GM18502 (cell line): ENCODE measurements around the gene ZNF222.

Experiments used
- ATAC-seq: cut with Tn5 transposase; IDR thresholded peaks from one replicate; pipeline ENCODE4 v1.9.1; 2021; ENCODE audit warnings: mild to moderate bottlenecking; ENCODE audit not compliant: unreplicated experiment, poor library complexity

ZNF222 gene

DNA sequence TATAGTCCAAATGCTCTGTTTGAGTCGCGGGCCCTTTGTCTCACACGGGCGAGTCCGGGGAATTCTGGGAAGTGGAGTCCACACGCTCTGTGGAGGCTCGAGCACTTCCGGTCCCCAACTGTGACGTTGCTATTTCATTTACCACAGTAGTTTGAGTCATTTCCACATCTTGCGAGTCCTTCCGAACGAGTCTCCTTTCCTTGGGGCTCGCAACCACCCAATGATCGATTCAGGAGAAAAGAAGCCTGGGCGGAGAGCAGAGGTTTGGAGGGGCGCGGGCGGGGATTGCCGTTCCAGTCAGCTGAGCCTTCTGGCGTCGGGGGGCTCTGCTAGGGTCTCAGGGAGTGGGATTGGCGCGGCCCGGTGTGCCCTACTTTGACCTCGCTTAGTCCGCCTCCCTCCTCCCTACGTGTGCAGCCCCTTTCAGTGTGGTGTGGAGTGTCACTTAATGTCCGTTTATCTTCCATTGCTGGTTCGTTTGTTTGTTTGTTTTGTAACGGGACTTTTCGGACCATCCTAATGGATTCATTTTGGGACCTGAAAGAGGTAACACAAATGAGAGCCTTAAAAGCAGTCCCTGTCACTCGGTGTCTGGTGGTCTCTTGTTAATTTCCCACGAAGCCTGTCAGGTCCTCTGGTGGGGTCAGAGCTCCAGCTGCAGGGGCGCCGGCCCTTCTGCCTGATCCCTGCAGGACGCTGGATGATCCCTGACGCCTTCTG is at the start of gene ZNF222:
ZNF222 (plus strand) TSS at position 163 of the 720 bp plus-strand sequence; CDS start at position 221, 58 bp downstream.
- ATAC-seq: peak; percentile 93

DNA sequence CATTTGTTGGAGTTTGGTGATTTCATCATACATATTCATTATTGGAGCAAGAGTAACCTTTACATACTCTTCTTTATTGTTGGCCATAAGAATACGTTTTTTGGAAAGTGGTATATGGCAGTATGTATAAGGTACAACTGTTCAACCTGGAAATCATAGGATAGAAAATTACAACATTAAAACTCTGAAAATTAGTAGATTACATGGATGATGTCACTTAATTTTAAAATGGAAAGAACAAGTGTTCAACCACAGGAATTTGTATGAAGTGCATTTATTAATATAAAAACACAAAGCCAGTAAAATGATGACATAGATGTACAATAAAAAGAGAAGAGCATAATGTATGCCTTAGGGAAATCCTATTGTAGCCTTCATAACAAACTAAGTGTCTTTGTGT is 48.4 kb upstream of the ZNF222 start:
- ATAC-seq: no peak

DNA sequence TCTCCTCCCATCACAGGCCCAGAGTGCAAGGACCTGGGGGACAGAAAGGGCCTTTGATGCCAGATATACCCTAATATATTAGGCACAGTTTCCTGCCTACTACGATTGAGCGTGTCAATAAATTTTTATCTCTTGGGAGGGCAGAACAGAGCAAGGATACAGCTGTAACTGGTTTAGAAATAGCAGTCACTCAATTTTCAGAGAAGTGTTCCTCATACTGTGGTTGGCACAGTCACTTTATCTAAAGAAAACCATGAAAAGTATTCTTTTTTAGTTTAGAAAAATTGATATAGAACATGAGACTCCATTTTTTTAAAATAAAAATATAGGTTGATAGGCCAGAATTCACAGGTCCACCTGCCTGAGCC is 41.7 kb upstream of the ZNF222 start:
- no peak for ATAC-seq

DNA sequence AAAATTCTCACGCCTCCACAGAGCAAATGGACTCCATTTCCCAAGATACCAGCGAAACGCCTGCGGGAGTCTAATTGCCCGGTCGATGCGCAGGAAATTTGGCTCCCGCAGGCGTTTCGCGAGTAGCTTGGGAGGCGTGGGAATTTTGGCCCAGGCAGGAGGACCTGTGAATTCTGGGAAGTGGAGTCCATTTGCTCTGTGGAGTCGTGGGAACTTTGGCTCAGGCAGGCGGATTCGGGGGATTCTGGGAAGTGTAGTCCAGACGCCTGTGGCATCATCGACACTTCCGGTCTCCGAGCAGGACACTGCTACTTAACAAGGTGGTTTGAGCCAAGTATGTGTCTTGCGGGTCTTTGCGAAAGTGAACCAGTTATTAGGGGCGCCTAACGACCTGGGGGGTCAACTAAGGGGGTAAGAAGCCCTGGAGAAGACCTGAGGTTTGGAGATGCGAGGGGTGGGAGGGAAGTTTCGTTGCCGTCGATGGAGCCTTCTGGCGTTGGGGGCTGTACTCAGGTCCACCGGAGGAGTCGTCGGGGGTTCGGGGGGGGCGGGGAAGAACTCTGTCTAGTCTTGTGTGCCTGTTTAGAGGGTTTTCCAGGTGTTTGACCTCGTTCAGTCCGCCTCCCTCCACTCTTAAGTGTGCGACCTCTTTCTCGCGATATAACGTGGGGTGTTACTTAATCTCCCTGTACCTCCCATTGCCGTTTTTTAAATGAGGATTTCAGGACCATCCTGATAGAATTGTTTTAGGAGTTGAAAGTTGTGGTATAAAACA is 41.1 kb upstream of the ZNF222 start, which contains the start of gene ZNF155:
ZNF155 (plus strand) TSS at position 277 of the 775 bp plus-strand sequence. CDS start 4,356 bp downstream, outside the sequence.
- peak; percentile 89 for ATAC-seq

DNA sequence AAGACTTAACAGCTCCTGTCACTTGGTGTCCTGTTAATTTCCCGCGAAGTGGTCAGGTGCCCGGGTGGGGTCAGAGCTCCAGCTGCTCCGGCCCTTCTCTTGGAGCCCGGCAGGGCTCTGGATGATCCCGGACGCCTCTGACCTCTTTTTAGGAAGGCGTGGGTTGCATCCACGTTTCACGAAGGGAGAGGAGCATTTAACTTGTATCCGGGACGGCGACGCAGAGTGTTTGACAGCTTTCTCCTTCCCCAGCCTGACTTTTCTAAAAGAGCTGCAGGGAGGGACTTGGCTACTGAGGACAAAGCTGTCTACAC is 40.5 kb upstream of the ZNF222 start:
- peak; percentile 25 for ATAC-seq

DNA sequence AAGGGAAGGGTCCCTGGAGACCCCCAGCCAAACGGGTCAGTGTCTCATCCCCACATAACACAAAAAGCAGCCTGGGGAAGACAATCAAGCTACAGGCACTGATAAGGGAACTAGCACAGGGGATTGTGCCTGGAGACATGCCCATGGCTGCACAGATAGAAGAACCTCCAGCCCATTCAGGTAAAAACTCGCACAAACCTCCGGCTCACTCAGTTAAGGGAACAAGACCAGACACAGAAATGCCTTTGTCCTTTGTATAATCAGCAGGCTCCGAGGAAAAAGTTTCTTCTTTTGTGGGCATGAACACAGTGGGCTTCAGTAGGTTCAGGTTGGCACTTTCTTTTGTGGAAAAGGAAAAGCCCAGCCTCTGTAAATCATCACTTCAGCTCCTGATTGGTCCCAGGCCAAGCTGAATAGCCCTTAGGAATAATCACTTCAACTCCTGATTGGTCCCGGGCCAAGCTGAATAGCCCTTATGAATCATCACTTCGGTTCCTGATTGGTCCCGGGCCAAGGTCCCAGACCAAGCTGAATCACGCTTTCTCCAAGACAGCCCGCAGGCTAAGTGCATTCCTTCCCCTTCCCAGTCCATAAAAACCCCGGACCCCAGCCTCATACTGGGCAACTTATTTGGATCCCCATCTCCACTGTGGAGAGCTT is 27.4 kb upstream of the ZNF222 start:
- ATAC-seq: no peak

DNA sequence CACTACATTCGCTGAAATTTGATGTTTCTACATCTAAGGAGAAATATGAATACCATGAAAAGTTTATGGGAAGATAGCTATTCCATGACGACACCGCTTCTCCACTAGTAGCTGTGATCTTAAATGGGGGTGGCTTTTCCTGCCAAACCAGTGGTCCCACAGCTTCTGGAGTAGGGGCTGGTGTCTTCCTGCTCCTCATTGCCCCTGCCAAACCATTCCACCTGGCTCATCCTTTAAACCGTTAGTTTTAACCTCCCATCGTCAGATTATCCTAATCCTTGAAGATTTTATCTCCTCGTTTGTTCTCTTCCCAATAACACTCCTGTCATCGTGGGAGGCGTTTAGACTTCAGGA is 23.0 kb upstream of the ZNF222 start:
- no peak for ATAC-seq

DNA sequence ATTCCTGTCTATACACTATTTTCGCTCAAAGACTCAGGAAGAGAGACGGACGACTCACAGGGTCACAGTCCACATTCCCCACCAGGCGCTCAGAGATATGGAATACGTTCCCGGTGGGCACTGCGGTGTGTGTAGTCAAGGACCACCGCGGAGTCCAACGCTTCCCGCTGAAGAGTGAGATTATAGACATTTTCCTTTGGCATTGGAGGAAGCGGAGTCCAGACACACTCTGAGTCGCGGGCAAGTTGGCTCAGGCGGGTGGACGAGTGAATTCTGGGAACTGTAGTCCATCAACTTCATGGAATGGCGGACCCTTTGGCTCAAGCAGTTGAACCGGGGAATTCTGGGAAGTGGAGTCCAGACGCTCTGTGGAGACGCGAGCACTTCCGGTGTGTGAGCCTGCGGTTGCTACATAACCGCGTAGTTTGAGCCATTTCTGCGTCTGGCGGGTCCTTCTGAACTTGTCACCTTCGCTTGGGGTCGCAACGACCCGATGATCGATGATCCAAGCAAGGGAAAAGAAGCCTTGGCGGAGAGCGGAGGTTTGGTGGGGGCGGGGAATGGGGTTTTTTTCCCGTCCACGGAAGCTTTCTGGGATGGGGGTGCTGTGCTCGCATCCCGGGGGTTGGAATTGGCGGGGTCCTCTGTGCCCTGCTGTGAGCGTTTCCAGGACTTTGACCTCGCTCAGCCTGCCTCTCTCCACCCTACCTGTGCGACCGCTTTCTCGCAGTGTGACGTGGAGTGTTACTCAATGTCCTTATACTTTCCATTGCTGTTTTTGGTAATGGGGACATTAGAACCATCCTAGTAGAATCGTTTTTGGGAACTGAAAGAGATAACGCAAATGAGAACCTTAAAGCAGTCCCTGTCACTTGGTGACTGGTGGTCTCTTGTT is 22.4 kb upstream of the ZNF222 start, which contains the start of gene ZNF230:
ZNF230 (plus strand) TSS at position 392 of the 895 bp plus-strand sequence. CDS start 4,122 bp downstream, outside the sequence.
- peak; percentile 93 for ATAC-seq

DNA sequence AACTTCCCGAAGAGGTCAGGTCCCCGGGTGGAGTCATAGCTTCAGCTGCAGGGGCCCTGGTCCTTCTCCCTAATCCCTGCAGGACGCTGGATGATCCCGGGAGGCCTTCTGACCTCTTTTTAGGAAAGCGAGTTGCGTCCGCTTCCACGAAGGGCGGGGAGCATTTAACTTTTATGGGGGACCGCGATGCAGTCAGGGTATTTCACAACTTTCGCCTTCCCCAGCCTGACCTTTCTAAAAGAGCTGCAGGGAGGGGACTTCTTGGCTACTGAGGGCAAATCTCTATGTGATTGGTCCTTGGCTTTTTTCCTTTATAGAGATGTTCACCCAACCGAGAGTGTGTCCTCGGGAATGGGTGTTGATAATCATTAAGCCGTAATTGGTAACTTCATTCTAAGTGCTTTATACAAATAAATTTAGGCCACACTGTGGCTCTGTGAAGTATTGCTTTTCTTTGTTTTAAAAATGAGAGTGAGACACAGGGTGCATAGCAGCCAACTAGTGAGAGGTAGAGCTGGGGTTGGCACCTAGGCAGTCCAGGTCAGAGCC is 21.6 kb upstream of the ZNF222 start:
- no peak for ATAC-seq

DNA sequence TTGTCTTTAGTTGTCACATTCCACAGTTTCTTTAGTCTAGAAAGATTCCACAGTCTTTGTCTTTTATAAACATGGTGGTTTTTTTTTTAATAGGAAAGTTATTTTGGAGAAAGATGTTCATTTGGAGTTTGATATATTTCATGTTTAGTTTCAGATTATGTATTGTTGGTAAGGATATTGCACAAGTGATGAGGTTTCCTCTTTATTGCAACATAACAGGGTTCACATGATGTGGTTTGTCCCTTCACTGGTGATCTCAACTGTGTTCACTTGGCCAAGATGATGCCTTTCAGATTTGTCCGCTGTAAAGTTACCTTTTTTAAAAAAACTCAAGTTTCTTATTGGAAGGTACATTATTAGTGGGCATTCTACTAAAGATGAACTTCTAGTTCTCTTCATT is 19.2 kb upstream of the ZNF222 start:
- ATAC-seq: no peak

DNA sequence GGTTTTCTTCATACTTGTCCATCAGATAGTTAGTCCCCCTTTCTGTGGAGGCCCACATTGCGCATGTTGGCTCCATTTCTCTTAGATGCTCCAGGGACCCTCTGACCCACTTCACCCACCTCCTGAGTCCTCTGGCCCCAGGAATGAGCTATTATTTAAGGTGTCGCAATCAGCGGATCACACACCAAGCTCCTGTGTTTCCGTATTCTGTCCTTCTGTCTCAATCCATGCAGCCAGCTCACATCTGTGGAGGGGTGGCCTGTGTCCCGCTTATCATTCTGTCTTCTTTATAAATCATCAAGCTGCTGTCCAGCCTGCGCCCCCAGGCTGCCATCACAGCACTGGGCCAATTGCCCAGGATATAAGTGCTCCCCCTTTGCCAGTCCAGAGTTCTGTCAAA is 17.7 kb upstream of the ZNF222 start:
- ATAC-seq: no peak

DNA sequence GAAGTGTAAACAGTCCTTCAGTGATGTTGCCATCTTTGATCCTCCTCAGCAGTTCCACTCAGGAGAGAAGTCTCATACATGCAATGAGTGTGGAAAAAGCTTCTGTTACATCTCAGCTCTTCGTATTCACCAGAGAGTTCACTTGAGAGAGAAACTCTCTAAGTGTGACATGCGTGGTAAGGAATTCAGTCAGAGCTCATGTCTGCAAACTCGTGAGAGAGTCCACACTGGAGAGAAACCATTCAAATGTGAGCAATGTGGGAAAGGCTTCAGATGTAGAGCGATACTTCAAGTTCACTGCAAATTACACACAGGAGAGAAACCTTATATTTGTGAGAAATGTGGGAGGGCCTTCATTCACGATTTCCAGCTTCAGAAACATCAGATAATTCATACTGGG is 14.7 kb upstream of the ZNF222 start:
- no peak for ATAC-seq

DNA sequence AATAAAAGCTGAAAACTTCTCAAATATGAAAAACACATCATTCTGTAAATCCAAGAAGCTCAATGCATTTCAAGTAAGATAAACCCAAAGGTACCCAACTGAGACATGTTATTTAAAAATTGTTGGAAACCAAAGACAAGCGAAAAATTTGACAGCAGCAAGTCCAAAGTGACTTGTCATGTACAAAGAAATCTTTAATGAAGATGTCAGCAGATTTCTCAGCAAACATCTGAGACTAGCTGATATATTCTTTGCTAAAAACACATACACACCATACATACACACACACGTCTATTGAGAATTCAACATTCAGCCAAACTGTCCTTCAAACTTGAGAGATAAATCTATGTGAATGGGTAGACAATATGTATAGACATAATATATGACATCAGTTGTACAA is 5.7 kb upstream of the ZNF222 start:
- no peak for ATAC-seq

DNA sequence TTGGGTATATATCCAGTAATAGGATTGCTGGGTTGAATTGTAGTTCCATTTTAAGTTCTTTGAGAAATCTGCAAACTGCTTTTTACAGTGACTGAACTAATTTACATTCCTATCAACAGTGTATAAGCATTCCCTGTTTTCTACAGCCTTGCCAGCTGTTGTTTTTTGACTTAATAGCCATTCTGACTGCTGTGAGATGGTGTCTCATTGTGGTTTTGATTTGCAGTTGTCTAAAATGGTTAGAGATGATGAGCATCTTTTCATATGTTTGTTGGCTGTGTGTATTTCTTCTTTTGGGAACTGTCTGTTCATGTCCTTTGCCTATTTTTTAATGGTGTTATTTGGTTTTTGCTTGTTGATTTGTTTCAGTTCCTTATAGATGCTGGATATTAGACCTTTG is 4.0 kb upstream of the ZNF222 start:
- ATAC-seq: no peak

DNA sequence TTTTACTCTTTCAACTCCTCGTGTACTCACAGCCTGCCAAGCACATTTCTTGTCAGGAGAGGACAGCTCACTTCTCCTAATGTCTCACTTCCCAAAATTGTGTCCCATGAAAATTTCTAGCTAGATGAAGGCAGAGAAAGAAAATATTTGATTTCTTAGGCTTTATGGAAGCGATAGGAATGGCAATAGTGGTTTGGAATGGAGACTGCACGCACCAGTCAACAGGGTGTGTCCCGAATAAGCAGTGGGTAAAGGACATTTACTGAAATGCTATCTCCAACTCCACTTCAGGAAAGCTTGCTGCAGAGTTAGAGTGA is 321 bp upstream of the ZNF222 start:
- no peak for ATAC-seq

DNA sequence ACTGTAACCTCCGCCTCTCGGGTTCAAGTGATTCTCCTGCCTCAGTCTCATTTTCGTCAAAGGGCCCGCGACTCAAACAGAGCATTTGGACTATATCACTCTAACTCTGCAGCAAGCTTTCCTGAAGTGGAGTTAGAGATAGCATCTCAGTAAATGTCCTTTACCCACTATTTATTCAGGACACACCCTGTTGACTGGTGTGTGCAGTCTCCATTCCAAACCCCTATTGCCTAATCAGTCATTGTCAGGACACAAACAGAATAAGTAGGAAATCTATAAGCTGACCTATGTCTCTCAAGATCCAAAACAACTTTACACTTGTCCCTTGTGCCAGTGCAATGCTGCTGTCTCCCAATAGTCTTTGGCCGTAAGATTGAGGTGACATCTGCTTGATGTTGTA is 1.4 kb downstream of the ZNF222 start:
- ATAC-seq: no peak

DNA sequence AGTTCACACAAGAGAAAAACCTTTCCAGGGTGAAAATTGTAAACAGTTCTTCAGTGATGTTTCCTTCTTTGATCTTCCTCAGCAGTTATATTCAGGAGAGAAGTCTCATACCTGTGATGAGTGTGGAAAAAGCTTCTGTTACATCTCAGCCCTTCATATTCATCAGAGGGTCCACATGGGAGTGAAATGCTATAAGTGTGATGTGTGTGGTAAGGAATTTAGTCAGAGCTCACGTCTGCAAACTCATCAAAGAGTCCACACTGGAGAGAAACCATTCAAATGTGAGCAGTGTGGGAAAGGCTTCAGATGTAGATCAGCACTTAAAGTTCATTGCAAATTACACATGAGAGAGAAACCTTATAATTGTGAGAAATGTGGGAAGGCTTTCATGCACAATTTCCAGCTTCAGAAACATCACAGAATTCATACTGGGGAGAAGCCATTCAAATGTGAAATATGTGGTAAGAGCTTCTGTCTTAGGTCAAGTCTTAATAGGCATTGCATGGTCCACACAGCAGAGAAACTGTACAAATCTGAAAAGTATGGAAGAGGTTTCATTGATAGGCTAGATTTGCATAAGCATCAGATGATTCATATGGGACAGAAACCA is 6.9 kb downstream of the ZNF222 start:
- ATAC-seq: no peak

DNA sequence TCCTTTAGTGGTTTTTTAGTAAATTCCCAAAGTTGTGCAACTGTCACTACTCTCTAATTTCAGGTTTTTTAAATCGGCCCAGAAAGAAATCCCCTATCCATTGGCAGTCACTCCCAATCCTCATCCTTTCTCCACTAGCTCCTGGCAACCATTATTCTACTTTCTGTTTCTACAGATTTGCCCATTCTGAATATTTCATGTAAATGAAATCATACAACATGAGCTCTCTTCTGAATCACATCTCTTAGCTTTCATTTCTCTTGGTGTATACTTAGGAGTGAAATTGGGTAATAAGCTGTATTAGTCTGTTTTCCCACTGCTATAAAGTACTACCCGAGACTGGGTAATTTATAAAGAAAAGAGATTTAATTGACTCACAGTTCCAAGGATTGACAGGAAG is 17.0 kb downstream of the ZNF222 start:
- no peak for ATAC-seq

DNA sequence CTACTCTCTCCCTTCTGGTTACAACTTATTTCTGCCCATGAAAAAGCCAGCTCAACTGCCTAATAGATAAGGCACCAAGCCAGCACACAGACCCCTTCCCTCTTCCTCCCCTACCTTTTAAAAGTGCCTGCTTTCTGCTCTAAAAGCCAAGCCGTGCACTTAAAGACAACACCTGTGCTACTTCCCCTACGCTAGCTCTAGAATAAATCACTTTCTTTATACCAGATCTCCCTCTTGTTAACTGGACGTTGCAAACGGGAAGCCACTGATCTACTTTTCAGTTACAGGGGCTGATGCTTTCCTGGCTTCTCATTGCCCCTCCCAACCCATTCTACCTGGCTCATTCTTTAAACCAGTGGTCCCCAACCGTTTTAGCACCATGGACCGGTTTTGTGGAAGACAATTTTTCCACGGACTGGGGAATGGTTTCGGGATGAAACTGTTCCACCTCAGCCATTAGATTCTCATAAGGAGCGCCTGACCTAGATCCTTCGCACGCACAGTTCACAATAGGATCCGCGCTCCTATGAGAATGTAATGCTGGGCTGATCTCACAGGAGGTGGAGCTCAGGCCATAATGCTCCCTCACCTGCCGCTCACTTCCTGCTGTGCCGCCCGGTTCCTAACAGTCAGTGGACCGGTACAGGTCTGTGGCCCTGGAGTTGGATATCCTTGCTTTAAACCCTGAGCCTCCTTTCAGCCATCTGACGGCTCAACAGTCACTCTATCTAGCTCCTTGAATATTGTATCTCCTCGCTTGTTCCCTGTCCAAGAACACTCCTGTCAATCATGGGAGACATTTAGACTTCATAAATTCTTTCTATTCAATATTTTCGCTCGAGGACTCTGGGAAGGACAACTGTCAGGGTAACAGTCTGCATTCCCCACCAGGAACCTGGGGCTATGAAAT is 25.8 kb downstream of the ZNF222 start:
- ATAC-seq: peak; percentile 40
